GM19023 (cell line): Measurements from ENCODE around the gene NKIRAS1.
"Not testable (repeated sequence)": the region's sequence is repeated elsewhere in the genome, so short reads cannot be mapped to it uniquely, and the experiment has no call there.

Experiments used
- ATAC-seq: cut with Tn5 transposase; IDR thresholded peaks from one replicate; pipeline ENCODE4 v1.9.1; 2021; ENCODE audit warnings: mild to moderate bottlenecking, moderate library complexity; ENCODE audit not compliant: unreplicated experiment

Gene NKIRAS1

DNA sequence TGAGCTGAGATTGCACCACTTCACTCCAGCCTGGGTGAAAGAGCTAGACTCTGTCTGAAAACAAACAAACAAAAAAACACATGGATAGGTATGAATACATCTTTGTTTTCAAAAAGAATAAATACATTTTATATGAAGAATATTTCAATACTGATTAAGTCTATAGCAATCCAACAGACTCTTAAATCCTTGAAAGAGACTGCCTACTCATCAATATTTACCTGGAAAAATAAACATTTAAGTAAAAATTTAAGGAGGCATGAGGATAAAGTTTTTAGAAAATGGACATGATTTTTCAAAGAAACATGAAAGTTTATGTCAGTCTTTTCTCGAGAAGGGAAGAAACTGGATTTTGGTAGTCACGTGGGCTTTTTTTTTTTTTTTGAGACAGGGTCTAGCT is 5.4 kb downstream of the NKIRAS1 start:
- ATAC-seq, result no peak

DNA sequence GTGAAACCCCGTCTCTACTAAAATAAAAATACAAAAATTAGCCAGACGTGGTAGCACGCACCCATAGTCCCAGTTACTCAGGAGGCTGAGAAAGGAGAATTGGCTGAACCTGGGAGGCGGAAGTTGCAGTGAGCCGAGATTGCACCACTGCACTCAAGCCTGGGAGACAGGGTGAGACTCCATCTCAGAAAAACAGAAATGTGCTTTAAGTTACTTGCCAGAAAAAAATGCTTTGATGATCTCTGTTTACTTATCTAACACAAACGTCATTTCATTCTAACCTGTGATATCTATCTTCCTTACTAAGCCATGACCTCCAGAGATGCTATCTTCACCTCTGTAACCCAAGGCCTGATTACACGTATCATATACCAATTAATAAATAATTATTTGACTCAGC is 7.4 kb downstream of the NKIRAS1 start:
- ATAC-seq, result no peak

DNA sequence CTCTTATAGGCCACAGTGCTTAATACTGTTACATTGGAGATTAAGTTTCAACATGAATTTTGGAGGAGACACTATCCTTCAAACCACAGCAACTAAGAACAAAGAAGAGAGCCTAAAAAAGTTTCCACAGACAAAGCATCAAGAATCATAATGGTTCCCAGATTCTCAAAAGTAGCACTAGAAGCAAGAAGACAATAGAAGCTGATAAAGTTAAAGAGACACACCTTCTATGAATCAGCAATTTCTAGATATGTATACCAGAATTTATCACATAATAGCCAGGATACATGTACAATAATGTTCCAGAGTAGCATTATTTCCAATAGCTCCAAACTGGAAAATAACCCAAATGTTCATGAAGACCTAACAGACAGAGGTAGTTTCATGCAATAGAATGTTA is 12.2 kb downstream of the NKIRAS1 start:
- ATAC-seq, result no peak

DNA sequence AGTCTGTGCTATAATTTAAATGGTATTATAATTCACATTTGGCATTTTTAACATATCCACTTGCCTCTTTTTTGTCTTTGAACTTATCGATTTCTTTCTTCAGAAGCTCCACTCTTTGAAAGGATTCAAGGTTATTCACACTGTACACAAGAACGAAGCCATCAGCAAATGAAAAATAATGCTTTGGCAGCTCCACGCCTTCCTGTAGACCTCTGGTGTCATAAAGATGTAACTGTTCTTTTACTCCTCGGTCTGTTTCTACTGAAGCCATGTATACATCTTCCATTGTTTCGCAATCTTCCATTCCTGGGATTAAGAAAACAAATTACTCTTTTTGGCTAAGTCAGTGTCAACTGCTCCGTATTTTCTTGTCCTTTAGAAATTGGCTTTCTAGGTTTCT is 16.0 kb downstream of the NKIRAS1 start:
- no peak for ATAC-seq

DNA sequence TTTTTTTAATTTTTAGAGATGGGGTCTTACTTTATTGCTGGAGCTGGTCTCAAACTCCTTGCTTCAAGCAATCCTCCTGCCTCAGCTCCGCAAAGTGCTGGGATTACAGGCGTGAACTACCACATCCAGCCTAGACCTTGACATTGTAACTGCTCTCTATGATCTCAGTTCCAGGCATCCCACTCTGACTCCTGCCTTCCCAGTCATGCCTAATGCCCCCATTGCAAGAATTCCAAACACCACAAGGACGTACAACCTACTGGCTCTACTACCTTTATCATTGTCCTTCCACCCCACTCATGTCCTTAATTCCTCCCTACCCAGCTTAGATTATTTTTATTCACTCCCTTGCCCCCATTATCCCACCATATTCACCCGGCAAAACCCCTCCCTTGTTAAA is 21.6 kb downstream of the NKIRAS1 start:
- ATAC-seq, result no peak

DNA sequence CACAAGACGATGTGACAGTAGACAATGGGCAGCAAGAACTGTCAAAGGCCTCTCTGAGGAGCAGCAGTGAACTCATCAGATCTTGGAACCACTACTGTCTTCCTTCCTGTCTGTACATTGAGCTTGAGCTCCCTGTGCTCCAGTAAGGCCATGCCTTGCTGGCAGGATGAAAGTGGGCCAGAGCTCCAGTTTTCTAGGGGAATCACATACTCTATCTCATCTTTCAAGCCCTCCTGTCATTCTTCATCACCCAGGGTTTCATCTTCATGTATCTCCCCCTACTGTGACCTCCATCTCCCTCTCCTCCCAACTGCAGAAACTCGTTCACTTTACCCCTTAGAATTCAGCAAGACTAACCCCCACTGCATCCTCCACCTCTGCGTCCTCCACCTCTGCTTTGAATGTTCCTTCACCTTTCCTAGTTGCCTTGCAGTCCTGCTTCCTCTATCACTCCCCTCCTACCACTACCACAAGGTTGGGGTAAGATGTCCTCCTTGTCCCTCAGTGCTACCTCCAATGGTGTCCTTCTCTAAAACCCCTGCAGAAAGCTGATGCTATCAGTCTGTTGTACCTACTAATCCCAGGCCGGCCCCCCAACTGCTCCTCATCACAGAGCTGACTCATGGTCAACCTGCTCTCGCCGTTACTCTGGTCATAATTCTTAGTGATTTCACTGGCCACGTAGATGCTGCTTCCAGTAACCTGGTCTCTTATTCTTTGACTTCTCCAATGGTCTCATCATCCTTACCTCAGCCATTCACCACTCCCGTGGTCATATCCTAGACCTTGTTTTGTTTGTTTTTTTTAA is 22.3 kb downstream of the NKIRAS1 start:
- ATAC-seq, result no peak

DNA sequence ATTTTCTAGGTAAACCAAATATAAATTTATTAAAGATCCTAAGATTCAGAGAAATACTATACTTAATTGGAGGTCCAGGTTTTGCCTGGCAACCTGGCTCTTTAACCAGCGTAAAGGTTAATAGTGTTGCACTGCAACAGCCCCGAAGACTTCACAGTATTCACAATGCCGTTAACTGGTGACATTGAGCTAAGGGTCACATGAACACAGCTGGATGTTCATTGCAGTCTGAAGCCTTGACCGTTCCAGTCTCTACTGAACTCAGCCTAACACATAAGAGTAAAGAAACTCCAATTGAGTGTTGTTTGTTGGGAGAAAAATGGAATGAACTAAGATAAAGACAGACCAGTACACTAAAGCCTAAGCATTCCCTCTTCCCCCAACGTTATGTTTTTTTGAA is 26.8 kb downstream of the NKIRAS1 start:
- no peak for ATAC-seq

DNA sequence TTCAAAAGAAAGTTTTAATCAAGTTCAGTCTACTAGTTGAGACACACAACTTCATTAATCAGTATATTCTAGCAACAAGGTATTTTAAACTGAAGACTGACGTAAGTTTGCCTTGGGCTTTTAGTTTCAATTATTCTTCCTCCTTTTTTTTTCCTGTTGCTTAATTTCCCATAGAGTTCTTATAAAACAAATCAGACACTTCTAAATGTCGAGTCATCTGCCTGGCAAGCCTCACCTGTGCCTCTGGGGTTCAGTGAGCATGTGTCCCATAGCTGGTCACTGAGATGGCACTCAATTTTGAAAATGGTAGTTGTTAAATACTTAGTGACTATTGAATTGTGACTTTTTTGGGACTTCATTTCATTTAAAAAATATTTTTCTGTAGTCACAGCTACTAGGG is 27.4 kb downstream of the NKIRAS1 start:
- ATAC-seq, result no peak

DNA sequence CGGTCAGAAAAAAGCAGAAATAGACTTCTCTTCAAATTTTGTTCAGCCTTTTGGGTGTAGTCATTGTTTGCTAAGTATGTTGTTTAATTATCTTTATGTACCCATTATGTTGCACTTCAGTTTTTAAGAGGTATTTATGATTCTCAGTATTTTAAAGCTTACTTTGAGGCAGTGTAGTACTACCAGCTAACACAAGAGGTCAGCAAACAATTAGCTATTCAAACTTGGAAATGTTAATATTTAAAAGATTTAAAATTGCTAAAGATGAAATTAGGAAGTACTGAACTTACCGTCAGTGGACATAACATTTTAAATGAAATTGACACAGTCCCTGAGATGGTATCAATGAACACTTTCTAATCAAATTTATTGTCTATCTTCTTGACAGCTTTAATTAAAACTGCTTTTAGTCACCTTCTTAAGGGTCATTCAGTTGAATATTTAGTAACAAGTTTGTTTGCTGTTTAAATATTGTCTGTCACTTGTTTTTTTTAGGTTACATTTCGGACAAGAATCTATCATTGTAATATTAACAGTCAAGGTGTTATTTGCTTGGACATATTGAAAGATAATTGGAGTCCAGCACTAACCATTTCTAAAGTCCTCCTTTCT is 28.1 kb downstream of the NKIRAS1 start:
- ATAC-seq, result no peak

DNA sequence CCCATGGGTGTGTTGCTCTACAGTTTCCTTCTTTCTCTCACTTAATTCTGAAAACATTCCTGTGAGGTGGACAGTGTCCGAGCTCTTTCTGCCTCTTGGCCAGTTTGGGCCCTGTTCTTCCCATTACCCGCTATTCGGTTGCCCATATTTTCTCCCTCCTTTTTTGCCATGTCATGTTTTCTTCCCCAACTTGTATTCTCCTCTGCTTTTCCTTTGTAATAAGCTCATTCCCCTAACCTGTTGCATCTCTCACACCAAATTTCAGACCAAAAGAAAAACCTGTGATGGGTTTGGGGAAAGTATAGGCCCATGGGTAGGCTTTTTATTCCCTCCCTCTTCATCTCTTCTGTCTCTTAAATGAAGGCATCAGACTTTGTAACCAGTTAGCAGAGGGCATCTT is 30.5 kb downstream of the NKIRAS1 start:
- ATAC-seq, result no peak

DNA sequence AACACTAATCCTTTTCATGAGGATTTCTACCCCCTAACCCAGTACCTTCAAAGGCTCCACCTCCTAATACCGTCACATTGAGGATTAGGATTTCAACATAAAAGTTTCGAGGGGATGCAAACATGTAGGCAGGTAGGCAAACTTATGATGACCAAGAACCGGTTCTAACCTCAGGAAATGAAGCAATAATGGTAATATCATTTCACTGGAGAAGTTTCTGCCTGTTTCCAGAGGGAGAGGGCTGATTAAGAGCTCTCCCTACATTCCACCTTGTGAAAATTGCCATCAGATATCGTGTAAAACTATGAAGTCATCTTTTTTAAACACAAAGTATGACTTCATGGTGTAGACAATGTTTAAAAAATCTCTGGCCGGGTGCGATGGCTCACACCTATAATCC is 31.6 kb downstream of the NKIRAS1 start:
- no peak for ATAC-seq

DNA sequence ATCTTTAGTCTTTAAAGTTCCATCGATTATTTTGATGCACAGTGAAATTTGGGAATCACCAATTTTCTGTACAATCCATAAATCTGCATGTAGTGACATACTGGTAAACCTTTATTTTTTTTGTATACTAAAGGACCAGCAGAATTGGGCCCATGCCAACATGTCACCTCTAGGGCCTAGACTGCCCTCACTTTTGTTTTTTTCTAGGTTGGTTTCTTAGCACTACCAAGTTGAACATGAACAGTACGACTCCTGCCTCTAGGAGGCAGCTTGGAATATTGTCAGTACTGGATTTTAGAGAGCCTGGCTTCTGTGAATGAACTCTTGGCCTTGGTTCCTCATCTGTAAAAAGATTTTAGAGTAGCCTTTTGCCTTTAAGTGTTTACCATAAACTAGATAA is 32.3 kb downstream of the NKIRAS1 start:
- no peak for ATAC-seq

DNA sequence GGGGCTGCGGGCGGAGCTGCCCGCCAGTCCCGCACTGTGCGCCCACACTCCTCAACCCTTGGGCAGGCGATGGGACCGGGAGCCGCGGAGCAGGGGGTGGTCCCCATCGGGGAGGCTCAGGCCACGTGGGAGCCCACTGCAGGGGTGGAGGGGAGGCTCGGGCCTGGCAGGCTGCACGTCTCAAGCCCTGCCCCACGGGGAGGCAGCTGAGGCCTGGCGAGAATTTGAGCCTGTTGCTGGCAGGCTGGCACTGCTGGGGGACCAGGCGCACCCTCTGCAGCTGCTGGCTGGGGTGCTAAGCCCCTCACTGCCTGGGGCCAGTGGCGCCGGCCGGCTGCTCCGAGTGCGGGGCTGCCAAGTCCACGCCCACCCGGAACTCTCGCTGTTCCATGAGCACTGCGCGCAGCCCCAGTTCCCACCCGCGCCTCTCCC is 34.3 kb downstream of the NKIRAS1 start:
- ATAC-seq, result no peak

DNA sequence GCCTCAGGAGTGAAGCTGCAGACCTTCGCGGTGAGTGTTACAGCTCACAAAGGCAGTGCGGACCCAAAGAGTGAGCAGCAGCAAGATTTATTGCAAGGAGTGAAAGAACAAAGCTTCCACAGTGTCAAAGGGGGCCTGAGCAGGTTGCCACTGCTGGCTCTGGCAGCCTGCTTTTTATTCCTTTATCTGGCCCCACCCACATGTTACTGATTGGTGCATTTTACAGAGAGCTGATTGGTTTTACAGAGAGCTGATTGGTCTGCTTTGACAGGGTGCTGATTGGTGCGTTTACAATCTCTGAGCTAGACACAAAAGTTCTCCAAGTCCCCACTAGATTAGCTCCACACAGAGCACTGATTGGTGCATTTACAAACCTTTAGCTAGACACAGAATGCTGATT is 34.8 kb downstream of the NKIRAS1 start:
- not testable (repeated sequence) for ATAC-seq

DNA sequence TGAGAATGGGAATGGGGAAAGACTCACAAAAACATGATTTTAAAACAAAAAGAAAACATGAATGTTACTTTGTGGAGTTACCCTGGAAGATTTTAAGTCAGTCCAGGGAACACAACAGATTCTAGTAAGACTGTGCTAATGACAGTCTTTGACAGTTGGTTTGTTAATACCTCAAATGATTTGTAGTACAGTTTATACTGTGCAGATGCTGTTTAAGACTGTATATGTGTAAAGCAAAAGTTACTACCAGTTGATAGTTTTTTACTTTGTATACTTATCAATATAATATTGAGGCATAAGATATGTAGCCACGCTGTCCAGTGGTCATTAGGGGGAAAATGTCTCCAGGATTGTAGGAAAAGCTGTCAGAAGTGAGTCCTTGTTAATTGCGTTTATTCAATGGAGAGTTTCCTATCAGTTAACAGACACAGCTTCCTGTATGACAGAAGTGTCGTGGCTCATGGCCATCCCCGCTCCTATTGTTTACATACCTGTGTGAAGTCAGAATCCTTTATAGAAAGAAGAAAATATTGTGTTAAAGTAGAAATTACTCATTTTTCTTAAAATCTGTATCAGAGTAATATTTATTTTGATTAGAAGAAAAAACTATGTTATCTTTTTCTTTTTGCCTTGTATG is 36.0 kb downstream of the NKIRAS1 start:
- no peak for ATAC-seq

DNA sequence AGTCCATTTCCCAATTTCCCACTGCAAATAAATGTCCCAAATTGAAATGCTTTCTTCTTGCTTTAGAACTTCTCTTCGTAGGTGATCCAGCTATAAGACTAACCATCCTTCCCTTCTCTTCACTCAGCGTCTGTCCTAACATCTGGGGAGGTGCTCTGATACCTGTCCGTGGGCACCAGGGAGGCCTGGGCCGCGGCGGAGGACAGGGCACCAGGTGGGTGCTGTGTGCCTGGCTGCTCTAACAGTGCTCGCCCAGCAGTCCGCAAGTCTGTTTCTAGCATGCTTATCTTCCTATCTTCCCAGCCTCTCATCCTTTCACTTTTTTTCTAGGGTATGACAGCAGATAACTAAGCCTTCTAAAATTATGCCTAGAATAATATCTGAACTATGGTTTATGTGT is 37.3 kb downstream of the NKIRAS1 start:
- no peak for ATAC-seq

DNA sequence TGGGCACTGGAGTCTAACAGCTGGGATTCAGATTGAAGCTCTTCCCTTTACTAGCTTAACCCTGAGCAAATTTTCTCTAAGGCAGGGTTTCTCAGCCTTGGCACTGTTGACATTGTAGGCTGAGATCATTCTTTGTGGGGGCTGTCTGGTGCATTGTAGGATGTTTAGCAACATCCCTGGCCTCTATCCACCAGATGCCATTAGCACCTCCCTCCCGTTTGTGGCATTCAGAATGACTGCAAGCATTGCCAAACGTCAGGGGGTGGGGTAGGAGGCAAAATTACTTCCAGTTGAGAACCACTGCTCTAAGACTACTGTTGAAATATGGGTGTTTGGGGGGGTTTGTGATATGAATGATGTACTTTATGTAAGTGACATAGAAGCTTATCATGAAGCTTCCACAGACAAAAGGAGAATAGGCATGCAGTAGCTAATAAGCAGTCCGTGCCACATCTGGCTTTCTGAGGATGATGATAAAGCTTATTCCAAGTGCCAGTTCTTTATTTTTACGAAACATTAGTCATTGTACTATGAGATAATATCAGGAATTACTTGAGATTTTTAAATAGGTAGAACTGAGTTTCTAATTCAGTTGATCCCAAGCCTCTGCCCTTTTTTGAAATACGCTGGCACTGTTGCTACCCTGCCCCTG is 39.3 kb downstream of the NKIRAS1 start:
- ATAC-seq, result no peak

DNA sequence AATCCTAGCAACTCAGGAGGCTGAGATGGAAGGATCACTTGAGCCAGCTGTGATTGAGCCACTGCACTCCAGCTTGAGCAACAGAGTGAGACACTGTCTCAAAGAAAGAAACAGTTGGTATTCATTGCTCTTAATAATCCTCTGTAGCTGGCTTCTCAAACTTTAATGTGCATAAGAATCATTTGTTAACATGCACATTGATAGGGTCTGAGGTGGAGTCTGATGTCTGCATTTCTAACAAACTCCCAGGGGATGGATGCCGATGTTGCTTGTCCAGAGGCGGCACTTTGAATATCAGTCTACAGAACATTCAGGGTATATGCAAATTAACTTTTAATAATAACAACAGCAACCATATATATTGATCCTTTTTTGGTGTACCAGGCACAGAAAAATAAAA is 39.9 kb downstream of the NKIRAS1 start:
- no peak for ATAC-seq

DNA sequence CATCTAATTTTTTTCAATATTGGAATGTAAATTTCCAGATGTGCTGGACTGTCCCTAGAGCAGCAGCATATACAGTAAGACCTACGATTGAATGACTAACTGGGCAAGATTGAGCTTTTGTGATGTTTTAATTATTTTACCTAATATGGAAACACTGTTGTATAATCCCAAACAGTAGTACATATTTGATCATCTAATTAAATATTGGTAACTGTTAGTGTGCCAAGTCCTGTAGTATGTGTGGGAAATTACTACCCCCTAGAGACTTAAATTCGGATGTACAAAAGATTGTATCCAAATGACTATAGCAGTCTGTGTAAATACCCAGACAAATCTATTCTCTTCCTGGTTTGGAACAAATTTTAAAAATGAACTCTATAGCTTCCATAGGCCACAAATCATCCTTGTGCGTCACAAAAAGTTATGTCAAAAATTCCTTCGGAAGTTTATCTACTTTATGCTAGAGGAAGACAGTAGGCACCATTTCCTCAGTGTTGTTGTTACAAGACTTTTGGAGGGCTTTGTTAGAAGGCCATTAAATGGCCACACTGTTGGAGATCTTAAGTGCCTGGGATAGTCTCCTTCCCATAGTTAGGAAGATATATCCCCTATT is 41.6 kb downstream of the NKIRAS1 start:
- no peak for ATAC-seq

DNA sequence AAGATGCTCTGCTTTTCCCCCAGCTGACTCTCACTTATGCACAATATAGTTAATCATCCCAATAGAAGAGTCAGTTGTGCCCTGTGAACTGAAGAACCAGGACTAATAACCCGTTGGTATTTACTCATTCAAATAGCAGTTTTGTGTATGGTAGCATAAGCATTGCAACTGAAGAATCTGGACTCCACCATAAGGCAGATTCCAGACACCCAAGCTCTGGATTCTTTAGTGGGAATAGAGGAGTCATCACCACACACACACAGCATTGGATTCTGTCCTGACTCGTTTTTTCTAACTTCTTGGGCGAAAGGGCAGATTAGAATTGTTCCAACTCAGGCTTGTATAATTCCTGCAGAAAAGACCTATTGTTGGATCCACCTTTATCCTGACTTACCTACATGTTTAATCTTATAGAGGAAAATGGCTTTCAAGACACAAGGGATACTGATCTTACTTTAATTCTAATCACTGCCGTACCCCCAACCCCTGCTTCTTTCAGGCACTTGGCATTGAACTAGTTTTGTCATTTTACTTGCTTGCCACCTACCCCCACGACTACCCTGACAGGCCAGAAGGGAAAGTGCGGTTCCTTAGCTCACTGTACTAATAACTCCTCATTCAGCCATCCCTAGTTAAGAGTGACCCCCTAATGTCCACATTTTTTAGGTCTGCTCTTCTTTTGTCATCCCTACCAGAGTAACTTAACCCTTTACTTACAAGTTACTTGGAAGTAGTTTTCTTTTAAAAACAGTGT is 42.3 kb downstream of the NKIRAS1 start:
- ATAC-seq, result no peak

DNA sequence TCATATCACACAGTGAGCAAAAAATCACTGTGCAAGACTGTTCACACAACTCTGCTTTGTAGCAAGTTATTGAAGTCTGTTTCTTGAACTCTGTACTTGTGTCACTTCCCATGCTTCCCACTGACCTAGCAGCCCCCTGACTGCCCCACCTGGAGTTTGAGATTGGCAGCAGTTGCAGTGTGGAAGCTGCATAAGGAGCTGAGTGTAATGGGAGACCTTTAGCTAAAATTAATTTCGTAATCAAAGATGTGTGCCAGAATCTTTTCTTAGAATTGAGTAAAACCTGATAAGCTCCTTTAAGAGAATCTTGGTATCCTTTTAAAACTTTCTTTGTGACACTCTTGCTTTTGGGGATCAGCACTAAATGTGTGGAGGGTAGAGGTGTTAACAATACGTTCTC is 42.8 kb downstream of the NKIRAS1 start:
- no peak for ATAC-seq
